Fibroblast of skin of scalp (primary cell): ENCODE measurements around the gene RAB11FIP4. TPM values are rescaled to one million over a fixed set of nuclear protein-coding genes. Genes with fewer than 3 reads are reported as not detected.
"Not testable (repeated sequence)": the region's sequence is repeated elsewhere in the genome, so short reads cannot be mapped to it uniquely, and the experiment has no call there.

Source experiments
- DNase-seq: peaks from one replicate; pipeline ENCODE4 v3.0.0-alpha.2; 2013
- polyA plus RNA-seq, 2 experiments: library from polyadenylated mRNA; unstranded; fragments of 120-200 nt; gene quantifications; one replicate each; pipeline ENCODE4 v1.2.1, GENCODE V29; 2013; ENCODE audit not compliant: insufficient read length in 2 of 2

The RAB11FIP4 gene
- polyA plus RNA-seq (2013, experiment 1 of 2; ENCODE audit: insufficient read length): 0.96 TPM
- 0.75 TPM for polyA plus RNA-seq (2013, experiment 2 of 2; ENCODE audit: insufficient read length)

GRCh38 chr17:31391496-31391949 lies at the start of gene RAB11FIP4:
Gene RAB11FIP4 (plus strand): TSS chr17:31391675. CDS start chr17:31391853, 178 bp downstream.
- peak; percentile 41 for DNase-seq

- DNase-seq: not testable (repeated sequence)
Measured at GRCh38 chr17:31345191-31345747, 46.2 kb upstream of the RAB11FIP4 start.

GRCh38 chr17:31349454-31349853 lies 42.0 kb upstream of the RAB11FIP4 start:
- DNase-seq: no peak

- DNase-seq: no peak
Measured at GRCh38 chr17:31355935-31356334, 35.5 kb upstream of the RAB11FIP4 start.

GRCh38 chr17:31357091-31357490 lies 34.4 kb upstream of the RAB11FIP4 start:
- no peak for DNase-seq

GRCh38 chr17:31357839-31358394 lies 33.6 kb upstream of the RAB11FIP4 start:
- DNase-seq: no peak

GRCh38 chr17:31364012-31364411 lies 27.5 kb upstream of the RAB11FIP4 start:
- no peak for DNase-seq

GRCh38 chr17:31366088-31366487 lies 25.4 kb upstream of the RAB11FIP4 start:
- no peak for DNase-seq

- no peak for DNase-seq
Measured at GRCh38 chr17:31369266-31369665, 22.2 kb upstream of the RAB11FIP4 start.

- peak; percentile 50 for DNase-seq
Measured at GRCh38 chr17:31371511-31372097, 19.9 kb upstream of the RAB11FIP4 start.

GRCh38 chr17:31373150-31374093 lies 18.1 kb upstream of the RAB11FIP4 start:
- peak; percentile 61 for DNase-seq

GRCh38 chr17:31374094-31374447 lies 17.4 kb upstream of the RAB11FIP4 start:
- no peak for DNase-seq

GRCh38 chr17:31374503-31374902 lies 17.0 kb upstream of the RAB11FIP4 start:
- no peak for DNase-seq

GRCh38 chr17:31378638-31379037 lies 12.8 kb upstream of the RAB11FIP4 start:
- DNase-seq: no peak

- no peak for DNase-seq
Measured at GRCh38 chr17:31379597-31380205, 11.8 kb upstream of the RAB11FIP4 start.

- DNase-seq: no peak
Measured at GRCh38 chr17:31381165-31381668, 10.3 kb upstream of the RAB11FIP4 start.

- DNase-seq: not testable (repeated sequence)
Measured at GRCh38 chr17:31382668-31383275, 8.7 kb upstream of the RAB11FIP4 start.

- not testable (repeated sequence) for DNase-seq
Measured at GRCh38 chr17:31383488-31383887, 8.0 kb upstream of the RAB11FIP4 start.

- DNase-seq: no peak
Measured at GRCh38 chr17:31385428-31386285, 5.8 kb upstream of the RAB11FIP4 start.

- DNase-seq: no peak
Measured at GRCh38 chr17:31386542-31387075, 4.9 kb upstream of the RAB11FIP4 start.
